ENCODE results near the gene FAM193A. TPM values are rescaled to one million over a fixed set of nuclear protein-coding genes. Genes with fewer than 3 reads are reported as not detected.
"Not testable (repeated sequence)": the region's sequence is repeated elsewhere in the genome, so short reads cannot be mapped to it uniquely, and the experiment has no call there.

Gene FAM193A
- total and polyA plus RNA-seq, 12 donors: 12.9 to 30.8 (median 23.1) TPM

DNA sequence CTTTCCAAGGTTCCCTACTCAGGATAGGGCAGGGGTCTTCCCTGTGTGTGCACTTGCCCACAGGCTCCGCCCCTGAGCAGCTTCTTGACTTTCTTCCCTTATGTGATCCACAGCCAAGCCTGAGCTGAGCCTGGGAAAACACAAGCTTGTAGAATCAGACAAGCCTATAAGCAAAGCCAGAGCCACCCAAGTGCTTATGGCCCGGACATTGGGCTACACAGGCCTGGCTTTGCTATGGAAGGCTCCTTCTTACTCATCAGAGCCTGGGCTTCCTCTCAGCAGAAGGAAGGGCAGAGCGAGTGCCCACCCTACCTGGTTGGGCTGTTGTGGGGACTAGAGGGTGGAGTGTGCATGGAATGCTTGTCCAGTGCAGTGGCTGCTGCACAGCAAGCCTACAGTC, 221.0 kb downstream of the FAM193A start:
- no peaks in the 10 kb centered on the region for H3K9me3 ChIP-seq (replicated peaks in 1 of 3)
- H3K27me3 ChIP-seq: no peaks in the 10 kb centered on the region
- H3K27ac ChIP-seq: no peak overlapping the region
- TF ChIP-seq POLR2A (IDR thresholded peaks at IDR 0.05): no peak
- TF ChIP-seq, protein P1, sequence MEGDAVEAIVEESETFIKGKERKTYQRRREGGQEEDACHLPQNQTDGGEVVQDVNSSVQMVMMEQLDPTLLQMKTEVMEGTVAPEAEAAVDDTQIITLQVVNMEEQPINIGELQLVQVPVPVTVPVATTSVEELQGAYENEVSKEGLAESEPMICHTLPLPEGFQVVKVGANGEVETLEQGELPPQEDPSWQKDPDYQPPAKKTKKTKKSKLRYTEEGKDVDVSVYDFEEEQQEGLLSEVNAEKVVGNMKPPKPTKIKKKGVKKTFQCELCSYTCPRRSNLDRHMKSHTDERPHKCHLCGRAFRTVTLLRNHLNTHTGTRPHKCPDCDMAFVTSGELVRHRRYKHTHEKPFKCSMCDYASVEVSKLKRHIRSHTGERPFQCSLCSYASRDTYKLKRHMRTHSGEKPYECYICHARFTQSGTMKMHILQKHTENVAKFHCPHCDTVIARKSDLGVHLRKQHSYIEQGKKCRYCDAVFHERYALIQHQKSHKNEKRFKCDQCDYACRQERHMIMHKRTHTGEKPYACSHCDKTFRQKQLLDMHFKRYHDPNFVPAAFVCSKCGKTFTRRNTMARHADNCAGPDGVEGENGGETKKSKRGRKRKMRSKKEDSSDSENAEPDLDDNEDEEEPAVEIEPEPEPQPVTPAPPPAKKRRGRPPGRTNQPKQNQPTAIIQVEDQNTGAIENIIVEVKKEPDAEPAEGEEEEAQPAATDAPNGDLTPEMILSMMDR (IDR thresholded peaks at IDR 0.05): no peak
- no peaks in the 10 kb centered on the region for H3K36me3 ChIP-seq (replicated peaks in 1 of 2)
- H3K4me3 ChIP-seq: no peak overlapping the region
- intact Hi-C loops (cut with DNase I): no loop called here
- peaks cover 8 to 10% of the 10 kb centered on the region in 2 donors for H3K4me1 ChIP-seq (replicated peaks in 1 of 2)
- 83 to 96% (median 93%) methylated on average over 2 to 3 of the region's 3 CpGs for WGBS, 4 donors
- DNase-seq: no peak

GRCh38 chr4:2761035-2761923, 224.8 kb downstream of the FAM193A start:
- Histone ChIP-seq H3K4me1 (replicated peaks in 1 of 2) (peaks cover 0 to 4% of the 10 kb centered on the region in 2 donors), H3K36me3 (replicated peaks in 1 of 2) (no peaks in the 10 kb centered on the region), H3K4me3 (no peak overlapping the region), H3K27ac (no peak overlapping the region), H3K9me3 (replicated peaks in 1 of 3) (no peaks in the 10 kb centered on the region), H3K27me3 (no peaks in the 10 kb centered on the region)
- WGBS, 4 donors: 78 to 90% (median 83%) methylated on average over 9 to 14 of the region's 14 CpGs
- DNase-seq: no peak
- intact Hi-C loops (cut with DNase I): loop anchor here (10.0 kb wide), 2 partner anchors 174 to 274 kb away; no protein-coding TSS in a partner anchor
- TF ChIP-seq, protein P1 (IDR thresholded peaks at IDR 0.05): no peak
- no peak for TF ChIP-seq POLR2A (IDR thresholded peaks at IDR 0.05)

GRCh38 chr4:2762048-2762447, 225.6 kb downstream of the FAM193A start:
- H3K4me1 ChIP-seq (replicated peaks in 1 of 2): peaks cover 0 to 4% of the 10 kb centered on the region in 2 donors
- no peaks in the 10 kb centered on the region for H3K27me3 ChIP-seq
- no peaks in the 10 kb centered on the region for H3K36me3 ChIP-seq (replicated peaks in 1 of 2)
- intact Hi-C loops (cut with DNase I): loop anchor here (10.0 kb wide), 2 partner anchors 173 to 273 kb away; no protein-coding TSS in a partner anchor
- H3K27ac ChIP-seq: no peak overlapping the region
- H3K4me3 ChIP-seq: no peak overlapping the region
- no peaks in the 10 kb centered on the region for H3K9me3 ChIP-seq (replicated peaks in 1 of 3)
- WGBS, 4 donors: 61 to 83% (median 74%) methylated on average over 3 to 5 of the region's 5 CpGs
- no peak for DNase-seq
- TF ChIP-seq, protein P1 (IDR thresholded peaks at IDR 0.05): no peak
- TF ChIP-seq POLR2A (IDR thresholded peaks at IDR 0.05): no peak

- WGBS, 4 donors: 94 to 97% (median 96%) methylated on average over 24 to 37 of the region's 42 CpGs
- H3K36me3 ChIP-seq (replicated peaks in 1 of 2); H3K27me3 ChIP-seq; H3K4me3 ChIP-seq; H3K4me1 ChIP-seq (replicated peaks in 1 of 2); H3K9me3 ChIP-seq (replicated peaks in 1 of 3); H3K27ac ChIP-seq; DNase-seq: not testable (repeated sequence)
- intact Hi-C loops (cut with DNase I): loop anchor here (10.0 kb wide), 2 partner anchors 172 to 272 kb away; no protein-coding TSS in a partner anchor
Measured at GRCh38 chr4:2762486-2763370, 226.3 kb downstream of the FAM193A start.

Data from adrenal gland (tissue), 12 donors.